Neutrophil (primary cell): Measurements from ENCODE around the gene JHY.

Experiments
- H3K27ac ChIP-seq: fragments of 200-600 bp; sonication (generic); 2 replicates; pipeline ENCODE4 v1.5.1; 2016; ENCODE audit warnings: mild to moderate bottlenecking, moderate library complexity
- H3K27me3 ChIP-seq: fragments of 200-600 bp; sonication (generic); 2 replicates; pipeline ENCODE4 v1.6.0; 2016; ENCODE audit warnings: mild to moderate bottlenecking
- H3K36me3 ChIP-seq: fragments of 200-600 bp; sonication (generic); 2 replicates; pipeline ENCODE4 v1.5.1; 2017
- H3K4me1 ChIP-seq, 2 experiments: fragments of 200-600 bp in 1 of 2; sonication (generic) in 1 of 2; 1 replicate in 1 of 2; 2 replicates in 1 of 2; pipeline versions ENCODE4 v1.5.1 to v1.6.1; 2013 to 2016; ENCODE audit warnings: low read depth in 1 of 2, low read length in 1 of 2, mild to moderate bottlenecking in 1 of 2, moderate library complexity in 1 of 2; ENCODE audit not compliant: control insufficient read depth in 1 of 2, insufficient read depth in 1 of 2
- H3K4me3 ChIP-seq, 2 experiments: fragments of 200-600 bp in 1 of 2; sonication (generic) in 1 of 2; 1 replicate in 1 of 2; 2 replicates in 1 of 2; pipeline ENCODE4 v1.5.1; 2013 to 2016; ENCODE audit warnings: low read depth in 1 of 2, low read length in 1 of 2, mild to moderate bottlenecking in 1 of 2, moderate library complexity in 1 of 2
- H3K9me3 ChIP-seq: fragments of 200-600 bp; sonication (generic); 2 replicates; pipeline ENCODE4 v1.5.1; 2016
- CTCF ChIP-seq: fragments of 200-600 bp; sonication (generic); IDR thresholded peaks from 2 replicates; pipeline ENCODE4 v1.5.1; 2016; ENCODE audit warnings: antibody characterized with exemption

Gene JHY

DNA sequence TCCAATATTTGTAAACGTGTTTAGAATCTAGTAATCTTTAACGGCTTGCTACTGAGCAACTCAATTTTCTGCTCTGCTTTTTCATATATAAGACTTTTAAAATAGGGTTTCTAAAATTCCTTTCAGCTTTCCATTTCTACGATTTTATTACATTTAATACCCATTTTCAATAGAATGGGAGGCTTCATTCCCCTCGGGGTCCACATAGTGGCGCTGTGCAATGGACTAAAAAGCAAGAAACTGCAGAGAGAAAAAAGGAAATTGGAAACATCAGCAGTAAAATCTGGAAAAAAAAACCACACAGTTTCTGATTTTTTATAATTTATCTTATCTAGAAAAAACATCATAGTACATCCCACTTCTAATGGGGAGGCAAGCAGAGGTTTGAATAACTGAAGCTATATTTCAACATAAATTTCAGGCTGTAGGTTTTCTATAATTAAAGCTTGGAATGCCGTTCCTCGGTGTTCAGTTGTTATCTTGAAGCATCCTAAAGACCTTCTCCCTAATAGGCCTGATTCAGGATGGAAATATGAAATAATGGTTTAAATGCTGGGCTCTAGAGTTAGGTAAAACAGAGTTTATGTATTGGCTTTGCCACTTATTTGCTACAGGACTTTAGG lies 18.7 kb upstream of the JHY start:
- Histone ChIP-seq H3K4me1 (peaks cover 0 to 2% of the 10 kb centered on the region in 2 experiments), H3K27ac (no peak overlapping the region), H3K27me3 (peaks cover 33% of the 10 kb centered on the region), H3K36me3 (no peaks in the 10 kb centered on the region), H3K9me3 (no peaks in the 10 kb centered on the region), H3K4me3 (no peak overlapping the region)
- TF ChIP-seq CTCF, result no peak

DNA sequence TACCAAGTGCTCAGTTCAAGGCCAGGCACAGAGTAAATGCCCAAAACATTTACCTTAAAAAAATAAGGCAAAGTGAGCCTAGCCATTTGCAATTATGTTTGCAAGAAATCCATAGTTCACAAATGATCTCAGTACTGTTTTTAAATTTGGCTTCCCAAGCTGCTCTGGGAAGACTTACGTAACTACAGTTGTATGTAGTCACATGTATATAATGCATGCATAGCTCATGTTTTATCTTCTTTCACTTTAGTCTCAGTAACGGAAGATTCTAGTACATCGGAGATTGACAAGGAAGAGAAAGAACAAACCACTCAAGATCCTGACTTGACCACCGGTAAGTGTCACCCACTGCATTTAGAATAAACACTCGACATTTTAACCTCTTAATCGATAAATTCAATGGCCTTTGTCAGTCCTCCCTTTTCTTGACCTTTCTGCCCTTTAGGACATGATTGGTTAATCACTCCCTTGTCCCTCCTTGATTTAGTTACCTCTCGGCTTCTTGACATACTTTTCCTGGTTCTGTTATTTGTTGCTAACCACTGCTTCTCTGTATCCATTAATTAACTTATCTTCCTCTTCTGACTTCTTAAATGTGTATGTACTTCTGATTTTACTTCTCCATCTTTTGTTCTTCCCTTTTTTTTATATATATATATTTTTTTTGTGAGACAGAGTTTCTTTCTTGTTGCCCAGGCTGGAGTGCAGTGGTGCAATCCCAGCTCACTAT lies 18.0 kb upstream of the JHY start:
- peaks cover 33% of the 10 kb centered on the region for H3K27me3 ChIP-seq
- no peaks in the 10 kb centered on the region for H3K36me3 ChIP-seq
- no peaks in the 10 kb centered on the region for H3K9me3 ChIP-seq
- peaks cover 0 to 2% of the 10 kb centered on the region in 2 experiments for H3K4me1 ChIP-seq
- H3K4me3 ChIP-seq, result no peak overlapping the region
- no peak overlapping the region for H3K27ac ChIP-seq
- no peak for TF ChIP-seq CTCF

DNA sequence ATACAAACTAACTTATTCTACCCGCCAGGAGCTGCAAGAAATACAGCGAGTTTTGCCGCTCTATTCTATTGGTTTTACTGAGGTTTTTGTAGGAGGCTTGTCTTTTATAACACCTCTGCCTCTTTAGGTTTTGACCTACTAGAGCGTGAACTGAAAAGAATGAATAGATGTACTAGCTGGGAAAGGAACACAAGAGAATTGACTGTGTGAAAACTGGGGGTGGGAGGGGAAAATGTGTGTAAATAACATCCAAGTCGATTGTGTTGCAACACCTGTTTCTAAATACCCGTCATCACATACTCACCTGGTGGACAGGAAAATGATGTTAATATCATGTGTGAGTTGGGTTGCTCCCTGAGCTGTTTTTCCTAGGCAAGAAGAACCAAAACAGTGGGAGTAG lies 12.9 kb upstream of the JHY start:
- Histone ChIP-seq H3K9me3 (no peaks in the 10 kb centered on the region), H3K36me3 (no peaks in the 10 kb centered on the region), H3K4me1 (no peaks in the 10 kb centered on the region), H3K27me3 (peaks cover 9% of the 10 kb centered on the region), H3K4me3 (no peak overlapping the region), H3K27ac (no peak overlapping the region)
- TF ChIP-seq CTCF, result no peak

DNA sequence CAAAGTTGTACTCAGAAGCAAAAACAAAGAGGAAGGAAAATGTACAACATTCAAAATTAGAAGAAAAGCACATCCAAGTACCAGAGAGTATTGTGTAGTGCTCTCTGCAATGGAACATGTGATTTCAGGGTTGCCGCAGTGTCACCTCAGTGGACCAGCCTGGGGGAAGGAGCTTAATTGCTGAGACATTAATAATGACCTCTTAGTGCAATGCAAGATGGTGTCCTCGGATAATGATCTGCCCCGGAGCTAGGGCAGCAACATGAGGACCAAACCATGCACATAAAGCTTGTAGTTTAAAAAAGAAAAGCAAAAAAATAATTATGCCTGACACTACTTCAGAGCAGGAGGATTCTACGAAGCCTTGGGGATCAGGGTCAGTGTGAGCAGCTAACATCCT lies 11.3 kb upstream of the JHY start:
- TF ChIP-seq CTCF, result no peak
- Histone ChIP-seq H3K36me3 (no peaks in the 10 kb centered on the region), H3K4me1 (no peaks in the 10 kb centered on the region), H3K9me3 (no peaks in the 10 kb centered on the region), H3K4me3 (no peak overlapping the region), H3K27me3 (no peaks in the 10 kb centered on the region), H3K27ac (no peak overlapping the region)

DNA sequence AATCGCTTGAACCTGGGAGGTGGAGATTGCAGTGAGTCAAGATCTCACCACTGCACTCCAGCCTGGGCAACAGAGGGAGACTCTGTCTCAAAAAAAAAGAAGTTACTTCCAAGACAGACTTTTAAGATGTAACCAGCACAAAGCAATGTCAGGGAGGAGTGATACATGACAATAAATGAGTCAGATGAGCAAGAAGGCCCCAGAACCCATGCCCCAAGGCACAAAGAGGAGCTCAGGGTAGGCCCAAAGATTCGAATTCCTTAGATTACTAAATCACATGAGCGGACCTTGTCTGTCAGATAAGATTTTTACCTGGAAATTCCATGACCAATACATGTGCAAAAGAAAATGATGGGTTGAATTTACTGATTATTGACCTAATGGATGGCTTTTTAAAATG lies 10.5 kb upstream of the JHY start:
- H3K27me3 ChIP-seq, result peaks cover 2% of the 10 kb centered on the region
- no peaks in the 10 kb centered on the region for H3K9me3 ChIP-seq
- no peak overlapping the region for H3K27ac ChIP-seq
- no peak overlapping the region for H3K4me3 ChIP-seq
- TF ChIP-seq CTCF, result no peak
- H3K4me1 ChIP-seq, result no peaks in the 10 kb centered on the region
- no peaks in the 10 kb centered on the region for H3K36me3 ChIP-seq
